Transverse colon (tissue), 4 donors: ENCODE results near the gene FAM120AOS.

Source experiments
- CTCF ChIP-seq, 5 experiments: fragments of 200-600 bp in 3 of 5; fragments of 450-650 bp in 2 of 5; sonication (generic) in 3 of 5; IDR thresholded peaks; 1 replicate in 2 of 5; 2 replicates in 3 of 5; pipeline ENCODE4 v1.5.1; 2016 to 2017; ENCODE audit warnings: antibody characterized with exemption in 5 of 5, inconsistent platforms in 3 of 5, mild to moderate bottlenecking in 2 of 5, moderate library complexity in 1 of 5
- EP300 ChIP-seq: sonication (generic); formaldehyde crosslinking; IDR thresholded peaks from one replicate; pipeline ENCODE4 v1.6.1; 2017; ENCODE audit warnings: antibody characterized with exemption, low read depth
- POLR2A ChIP-seq: fragments of 450-650 bp; IDR thresholded peaks from one replicate; pipeline ENCODE4 v1.6.1; 2016; ENCODE audit warnings: antibody characterized with exemption, mild to moderate bottlenecking, moderate library complexity
- POLR2AphosphoS5 ChIP-seq, 3 donors: sonication (generic); formaldehyde crosslinking; IDR thresholded peaks; one replicate each; pipeline ENCODE4 v1.6.1; 2016; ENCODE audit warnings: antibody characterized with exemption in 3 of 3

GRCh38 chr9:93471124-93471523, 17.7 kb upstream of the FAM120AOS start:
- TF ChIP-seq CTCF (IDR thresholded peaks at IDR 0.05): no peak
- no peak for TF ChIP-seq POLR2A
- no peak for TF ChIP-seq POLR2AphosphoS5 (IDR thresholded peaks at IDR 0.05)
- no peak for TF ChIP-seq EP300
